HepG2 (cell line): ENCODE results near the gene CCRL2.
"Not testable (repeated sequence)": the region's sequence is repeated elsewhere in the genome, so short reads cannot be mapped to it uniquely, and the experiment has no call there.

Source experiments
- HMGXB3 ChIP-seq: sonication (generic); formaldehyde crosslinking; IDR thresholded peaks from 2 replicates; pipeline ENCODE4 v1.4.0; 2020; ENCODE audit warnings: missing genetic modification reagents, borderline replicate concordance
- NONO ChIP-seq, 2 experiments: fragments of 450-650 bp in 1 of 2; sonication (generic) in 1 of 2; formaldehyde crosslinking in 1 of 2; IDR thresholded peaks in 1 of 2; conservative IDR thresholded peaks in 1 of 2; 2 replicates each; pipeline versions ENCODE4 v1.6.1 to v1.8.0; 2017 to 2022; ENCODE audit warnings: mild to moderate bottlenecking in 1 of 2, missing genetic modification reagents in 1 of 2, moderate library complexity in 1 of 2
- STAG1 ChIP-seq: sonication (generic); formaldehyde crosslinking; IDR thresholded peaks from 2 replicates; pipeline ENCODE4 v1.4.0; 2020; ENCODE audit warnings: missing genetic modification reagents
- TCF7L2 ChIP-seq: IDR thresholded peaks from 2 replicates; pipeline ENCODE4 v1.6.1; 2011; ENCODE audit warnings: mild to moderate bottlenecking, low read depth, low read length, moderate library complexity
- ZNF160 ChIP-seq: sonication (generic); formaldehyde crosslinking; IDR thresholded peaks from 2 replicates; pipeline ENCODE4 v1.8.0; 2022; ENCODE audit warnings: mild to moderate bottlenecking, inconsistent platforms, missing genetic modification reagents

DNA sequence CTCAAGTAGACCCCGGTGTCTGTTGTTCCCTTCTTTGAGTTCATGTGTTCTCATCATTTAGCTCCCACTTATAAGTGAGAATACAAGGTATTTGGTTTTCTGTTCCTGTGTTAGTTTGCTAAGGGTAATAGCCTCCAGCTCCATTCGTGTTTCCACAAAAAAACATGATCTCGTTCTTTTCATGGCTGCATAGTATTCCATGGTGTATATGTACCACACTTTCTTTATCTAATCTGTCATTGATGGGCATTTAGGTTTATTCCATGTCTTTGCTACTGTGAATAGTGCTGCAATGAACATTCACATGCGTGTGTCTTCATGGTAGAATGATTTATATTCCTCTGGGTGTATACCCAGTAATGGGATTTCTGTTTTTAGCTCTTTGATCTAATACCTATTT lies 4.2 kb upstream of the CCRL2 start:
- TF ChIP-seq NONO (IDR thresholded peaks at IDR 0.05); NONO (CRISPR knock-in tag; conservative IDR thresholded peaks at IDR 0.05); ZNF160 (CRISPR knock-in tag); TCF7L2; HMGXB3; STAG1: not testable (repeated sequence)
